ENCODE data around the gene MAPRE3. TPM values are rescaled to one million over a fixed set of nuclear protein-coding genes. Genes with fewer than 3 reads are reported as not detected.

The MAPRE3 gene
- total and polyA plus RNA-seq, 2 experiments from 2014 or later, result 7.9 to 23.0 TPM

DNA sequence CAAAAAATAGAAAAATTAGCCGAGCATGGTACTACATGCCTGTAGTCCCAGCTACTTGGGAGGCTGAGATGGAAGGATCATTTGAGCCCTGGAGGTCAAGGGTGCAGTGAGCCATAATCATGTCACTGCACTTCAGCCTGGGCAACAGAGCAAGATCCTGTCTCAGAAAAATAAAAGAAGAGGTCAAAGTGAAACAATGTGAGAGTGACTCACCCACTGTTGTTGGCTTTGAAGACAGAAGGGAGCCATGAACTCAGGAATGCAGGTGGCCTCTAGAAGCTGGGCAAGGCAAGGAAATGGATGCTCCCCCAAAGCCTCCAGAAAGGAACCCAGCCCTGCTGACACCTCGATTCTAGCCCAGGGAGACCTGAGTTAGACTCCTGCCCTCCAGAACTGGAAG lies 58.6 kb downstream of the MAPRE3 start:
- 69 to 85% methylated on average over 2 of the region's 2 CpGs for WGBS, 2 experiments (ENCODE audit: low coverage in 1 of 2, low lambda C conversion rate in 2 of 2, missing lambda C conversion rate in 2 of 2)
- in situ Hi-C loops (cut with MboI), result no loop called here
- peaks cover 68% of the 10 kb centered on the region for H3K79me2 ChIP-seq (ENCODE audit: insufficient read depth)

DNA sequence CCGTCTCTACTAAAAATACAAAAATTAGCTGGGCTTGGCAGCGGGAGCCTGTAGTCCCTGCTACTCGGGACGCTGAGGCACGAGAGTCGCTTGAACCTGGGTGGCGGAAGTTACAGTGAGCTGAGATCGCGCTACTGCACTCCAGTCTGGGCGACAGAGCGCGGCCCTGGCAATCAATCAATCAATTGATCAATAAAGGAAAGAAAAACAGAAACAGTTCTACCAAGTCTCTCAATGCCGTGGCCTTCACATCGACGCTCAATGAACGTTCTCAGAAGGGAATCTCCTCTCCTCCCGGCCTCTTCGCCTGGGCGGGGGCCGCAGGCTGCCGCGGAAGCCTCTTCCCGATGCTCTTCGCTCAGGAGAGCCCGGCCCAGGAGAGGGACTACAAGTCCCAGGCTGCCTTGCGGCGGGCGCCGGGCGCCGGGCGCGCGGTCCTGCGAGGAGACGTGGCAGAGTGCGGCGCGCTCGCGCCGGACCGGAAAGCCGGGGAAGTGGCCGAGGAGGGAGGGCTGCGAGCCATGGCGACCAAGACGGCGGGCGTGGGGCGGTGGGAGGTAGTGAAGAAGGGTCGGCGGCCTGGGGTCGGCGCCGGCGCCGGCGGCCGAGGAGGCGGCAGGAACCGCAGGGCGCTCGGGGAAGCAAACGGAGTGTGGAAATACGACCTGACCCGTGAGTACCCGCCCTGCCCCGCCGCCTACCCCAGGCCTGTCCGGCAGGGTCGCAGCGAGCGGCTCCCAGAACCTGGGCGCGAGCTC lies 62.2 kb downstream of the MAPRE3 start, which contains the start of gene TMEM214:
Gene TMEM214 (plus strand): TSS at position 471 of the 758 bp plus-strand sequence. CDS start 51 bp downstream, at position 522.
- Histone ChIP-seq H3F3A (ENCODE audit: insufficient read depth) (no peaks in the 10 kb centered on the region), H3K9me2 (ENCODE audit: insufficient read depth) (no peaks in the 10 kb centered on the region), H4K20me1 (ENCODE audit: insufficient read depth) (no peaks in the 10 kb centered on the region), H3K9me3 (ENCODE audit: low read depth) (no peaks in the 10 kb centered on the region), H3K27ac (peak within 1 kb of the TSS; percentile 66), H3K4me2 (ENCODE audit: unreplicated experiment) (peak within 1 kb of the TSS; percentile 99), H3K36me3 (ENCODE audit: low read depth) (peaks cover 28% of the 10 kb centered on the region), H2AFZ (peak within 1 kb of the TSS; percentile 93), H3K4me1 (ENCODE audit: insufficient read depth) (peaks cover 9% of the 10 kb centered on the region; the same call in 1 of the 2 replicates), H3K79me2 (ENCODE audit: insufficient read depth) (peaks cover 95% of the 10 kb centered on the region), H3K9ac (peak within 1 kb of the TSS; percentile 98), H3K27me3 (replicated peaks; ENCODE audit: insufficient read depth) (no peaks in the 10 kb centered on the region), H3K4me3 (peak within 1 kb of the TSS; percentile 99)
- in situ Hi-C loops (cut with MboI), result no loop called here
- WGBS, 2 experiments (ENCODE audit: low coverage in 1 of 2, low lambda C conversion rate in 2 of 2, missing lambda C conversion rate in 2 of 2), result 1 to 2% methylated on average over 54 to 72 of the region's 76 CpGs
- DNase-seq, result peak; percentile 96
- no peak for TF ChIP-seq EZH2phosphoT487 (IDR thresholded peaks at IDR 0.05; ENCODE audit: insufficient read depth, low read depth)
- TF ChIP-seq EZH2 (IDR thresholded peaks at IDR 0.05; ENCODE audit: insufficient read depth, poor library complexity, severe bottlenecking), result no peak

More for the DNA sequence above, 58.6 kb downstream of the MAPRE3 start:
- Histone ChIP-seq H2AFZ (no peak overlapping the region), H4K20me1 (ENCODE audit: insufficient read depth) (no peaks in the 10 kb centered on the region), H3K4me2 (ENCODE audit: unreplicated experiment) (no peak overlapping the region), H3K27ac (no peak overlapping the region), H3K36me3 (ENCODE audit: low read depth) (no peaks in the 10 kb centered on the region), H3K4me1 (ENCODE audit: insufficient read depth) (peaks cover 2% of the 10 kb centered on the region; the same call in 1 of the 2 replicates), H3F3A (ENCODE audit: insufficient read depth) (no peaks in the 10 kb centered on the region), H3K9me2 (ENCODE audit: insufficient read depth) (no peaks in the 10 kb centered on the region), H3K9ac (no peak overlapping the region), H3K9me3 (ENCODE audit: low read depth) (no peaks in the 10 kb centered on the region), H3K4me3 (no peak overlapping the region), H3K27me3 (replicated peaks; ENCODE audit: insufficient read depth) (no peaks in the 10 kb centered on the region)
- no peak for TF ChIP-seq EZH2 (IDR thresholded peaks at IDR 0.05; ENCODE audit: insufficient read depth, poor library complexity, severe bottlenecking)
- no peak for TF ChIP-seq EZH2phosphoT487 (IDR thresholded peaks at IDR 0.05; ENCODE audit: insufficient read depth, low read depth)
- DNase-seq, result no peak

DNA sequence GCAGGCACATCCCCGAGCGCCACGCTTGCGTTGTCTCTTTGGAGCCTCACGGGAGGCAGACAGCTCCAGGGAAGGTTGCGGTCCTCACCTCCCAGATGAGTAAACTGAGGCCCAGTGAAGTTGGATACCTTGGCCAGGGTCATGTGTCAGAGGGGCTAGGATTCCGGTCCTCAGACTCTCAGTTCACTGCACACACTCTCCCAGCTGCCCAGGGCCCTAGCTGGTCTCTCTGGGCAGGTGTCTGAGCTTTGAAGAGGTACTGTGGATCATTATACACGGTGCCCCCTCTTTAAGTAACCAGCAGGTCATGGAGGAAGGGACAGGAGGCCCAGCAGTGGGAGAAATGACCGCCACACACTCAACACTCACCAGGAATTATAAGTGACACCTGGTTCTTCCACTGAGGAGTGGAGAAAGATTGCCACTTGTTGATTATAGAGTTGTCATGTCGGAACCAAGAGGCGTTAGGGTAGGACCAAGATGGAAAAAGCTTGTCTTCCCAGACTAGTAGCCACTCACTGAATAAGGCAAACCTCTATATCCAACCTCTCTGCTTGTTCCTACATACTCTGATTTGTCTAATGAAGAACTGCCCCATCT lies 62.9 kb downstream of the MAPRE3 start:
- Histone ChIP-seq H3K27ac (peak overlapping the region; percentile 66), H4K20me1 (ENCODE audit: insufficient read depth) (no peaks in the 10 kb centered on the region), H3K36me3 (ENCODE audit: low read depth) (peaks cover 28% of the 10 kb centered on the region)

DNA sequence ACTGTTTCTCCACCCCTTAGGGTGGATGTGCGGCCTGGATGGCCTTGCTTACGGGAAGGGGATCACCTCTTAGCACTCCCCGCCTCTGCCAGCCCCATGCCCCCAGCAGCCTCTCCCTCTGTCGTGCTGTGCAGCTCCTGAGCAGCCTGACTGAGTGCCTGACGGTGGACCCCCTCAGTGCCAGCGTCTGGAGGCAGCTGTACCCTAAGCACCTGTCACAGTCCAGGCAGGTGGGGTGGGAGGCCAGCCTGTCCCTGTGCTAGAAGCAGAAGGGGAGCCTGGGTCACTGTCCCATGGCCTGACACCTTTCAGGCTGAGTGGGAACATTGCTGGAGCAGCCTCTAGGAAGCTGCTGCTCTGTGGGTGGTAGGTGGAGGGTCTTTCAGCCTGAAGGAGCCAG lies 67.6 kb downstream of the MAPRE3 start:
- Histone ChIP-seq H3K4me1 (ENCODE audit: insufficient read depth) (peaks cover 9% of the 10 kb centered on the region; the same call in 1 of the 2 replicates), H3F3A (ENCODE audit: insufficient read depth) (peaks cover 30% of the 10 kb centered on the region), H3K9ac (no peak overlapping the region), H2AFZ (no peak overlapping the region), H3K4me3 (no peak overlapping the region), H4K20me1 (ENCODE audit: insufficient read depth) (no peaks in the 10 kb centered on the region), H3K9me2 (ENCODE audit: insufficient read depth) (no peaks in the 10 kb centered on the region), H3K27me3 (replicated peaks; ENCODE audit: insufficient read depth) (no peaks in the 10 kb centered on the region), H3K79me2 (ENCODE audit: insufficient read depth) (peaks cover 50% of the 10 kb centered on the region), H3K9me3 (ENCODE audit: low read depth) (no peaks in the 10 kb centered on the region), H3K4me2 (ENCODE audit: unreplicated experiment) (no peak overlapping the region), H3K27ac (no peak overlapping the region), H3K36me3 (ENCODE audit: low read depth) (peaks cover 68% of the 10 kb centered on the region)
- TF ChIP-seq EZH2 (IDR thresholded peaks at IDR 0.05; ENCODE audit: insufficient read depth, poor library complexity, severe bottlenecking) (no peak), EZH2phosphoT487 (IDR thresholded peaks at IDR 0.05; ENCODE audit: insufficient read depth, low read depth) (no peak)
- in situ Hi-C loops (cut with MboI), result no loop called here
- WGBS, 2 experiments (ENCODE audit: low coverage in 1 of 2, low lambda C conversion rate in 2 of 2, missing lambda C conversion rate in 2 of 2), result 86 to 92% methylated on average over 5 to 6 of the region's 6 CpGs
- DNase-seq, result no peak

More for the DNA sequence above, 62.9 kb downstream of the MAPRE3 start:
- Histone ChIP-seq H3K4me3 (peak overlapping the region; percentile 99), H3K9me2 (ENCODE audit: insufficient read depth) (no peaks in the 10 kb centered on the region), H3K27me3 (replicated peaks; ENCODE audit: insufficient read depth) (no peaks in the 10 kb centered on the region), H3K9me3 (ENCODE audit: low read depth) (no peaks in the 10 kb centered on the region), H3F3A (ENCODE audit: insufficient read depth) (no peaks in the 10 kb centered on the region), H3K4me1 (ENCODE audit: insufficient read depth) (peaks cover 9% of the 10 kb centered on the region; the same call in 1 of the 2 replicates), H3K79me2 (ENCODE audit: insufficient read depth) (peaks cover 93% of the 10 kb centered on the region), H2AFZ (peak overlapping the region; percentile 93), H3K4me2 (ENCODE audit: unreplicated experiment) (peak overlapping the region; percentile 99), H3K9ac (peak overlapping the region; percentile 98)
- no peak for TF ChIP-seq EZH2 (IDR thresholded peaks at IDR 0.05; ENCODE audit: insufficient read depth, poor library complexity, severe bottlenecking)
- no peak for TF ChIP-seq EZH2phosphoT487 (IDR thresholded peaks at IDR 0.05; ENCODE audit: insufficient read depth, low read depth)
- DNase-seq, result peak; percentile 37
- in situ Hi-C loops (cut with MboI), result no loop called here
- 0% methylated on average over 10 to 11 of the region's 11 CpGs for WGBS, 2 experiments (ENCODE audit: low coverage in 1 of 2, low lambda C conversion rate in 2 of 2, missing lambda C conversion rate in 2 of 2)
